ENCODE data around the gene FOXO6.

The FOXO6 gene

DNA sequence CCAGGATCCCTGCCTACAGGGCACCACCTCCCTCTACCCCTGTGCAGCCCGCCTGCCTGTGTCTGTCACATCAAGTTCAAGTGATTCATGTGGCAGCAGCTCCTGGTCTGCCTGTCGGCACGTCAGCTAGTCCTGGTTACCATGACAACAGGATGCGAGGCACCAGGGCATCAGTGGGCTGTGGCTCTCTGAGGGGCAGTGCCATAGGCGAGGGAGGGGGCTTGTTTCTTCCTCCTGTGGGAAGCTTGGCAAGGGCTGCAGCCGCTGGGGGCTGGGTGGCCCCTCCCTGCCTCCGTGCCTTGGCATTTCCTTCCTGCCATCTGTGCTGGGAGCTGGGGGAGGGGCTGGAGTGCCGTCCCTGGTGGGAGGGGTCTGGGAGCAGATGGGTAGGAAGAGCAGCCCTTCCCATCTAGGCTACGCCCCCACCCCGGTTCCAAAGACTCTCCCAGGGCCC is 43.1 kb downstream of the FOXO6 start:
- peak; percentile 23 for DNase-seq
- TF ChIP-seq, protein P1, sequence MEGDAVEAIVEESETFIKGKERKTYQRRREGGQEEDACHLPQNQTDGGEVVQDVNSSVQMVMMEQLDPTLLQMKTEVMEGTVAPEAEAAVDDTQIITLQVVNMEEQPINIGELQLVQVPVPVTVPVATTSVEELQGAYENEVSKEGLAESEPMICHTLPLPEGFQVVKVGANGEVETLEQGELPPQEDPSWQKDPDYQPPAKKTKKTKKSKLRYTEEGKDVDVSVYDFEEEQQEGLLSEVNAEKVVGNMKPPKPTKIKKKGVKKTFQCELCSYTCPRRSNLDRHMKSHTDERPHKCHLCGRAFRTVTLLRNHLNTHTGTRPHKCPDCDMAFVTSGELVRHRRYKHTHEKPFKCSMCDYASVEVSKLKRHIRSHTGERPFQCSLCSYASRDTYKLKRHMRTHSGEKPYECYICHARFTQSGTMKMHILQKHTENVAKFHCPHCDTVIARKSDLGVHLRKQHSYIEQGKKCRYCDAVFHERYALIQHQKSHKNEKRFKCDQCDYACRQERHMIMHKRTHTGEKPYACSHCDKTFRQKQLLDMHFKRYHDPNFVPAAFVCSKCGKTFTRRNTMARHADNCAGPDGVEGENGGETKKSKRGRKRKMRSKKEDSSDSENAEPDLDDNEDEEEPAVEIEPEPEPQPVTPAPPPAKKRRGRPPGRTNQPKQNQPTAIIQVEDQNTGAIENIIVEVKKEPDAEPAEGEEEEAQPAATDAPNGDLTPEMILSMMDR (IDR thresholded peaks at IDR 0.05; ENCODE audit: low read depth, low read length, missing control alignments): no peak
- no peaks in the 10 kb centered on the region for H3K36me3 ChIP-seq (replicated peaks)
- peaks cover 23% of the 10 kb centered on the region for H3K27me3 ChIP-seq (replicated peaks)
- in situ Hi-C loops (cut with HindIII; ENCODE audit: low pct_ligation_motif_present, low sequenced_read_pairs): loop anchor here (25.0 kb wide), 1 partner anchor 117 kb away; no protein-coding TSS in a partner anchor
- no peak overlapping the region for H3K27ac ChIP-seq
- H3K4me3 ChIP-seq (ENCODE audit: low read depth, low read length): no peak overlapping the region

DNA sequence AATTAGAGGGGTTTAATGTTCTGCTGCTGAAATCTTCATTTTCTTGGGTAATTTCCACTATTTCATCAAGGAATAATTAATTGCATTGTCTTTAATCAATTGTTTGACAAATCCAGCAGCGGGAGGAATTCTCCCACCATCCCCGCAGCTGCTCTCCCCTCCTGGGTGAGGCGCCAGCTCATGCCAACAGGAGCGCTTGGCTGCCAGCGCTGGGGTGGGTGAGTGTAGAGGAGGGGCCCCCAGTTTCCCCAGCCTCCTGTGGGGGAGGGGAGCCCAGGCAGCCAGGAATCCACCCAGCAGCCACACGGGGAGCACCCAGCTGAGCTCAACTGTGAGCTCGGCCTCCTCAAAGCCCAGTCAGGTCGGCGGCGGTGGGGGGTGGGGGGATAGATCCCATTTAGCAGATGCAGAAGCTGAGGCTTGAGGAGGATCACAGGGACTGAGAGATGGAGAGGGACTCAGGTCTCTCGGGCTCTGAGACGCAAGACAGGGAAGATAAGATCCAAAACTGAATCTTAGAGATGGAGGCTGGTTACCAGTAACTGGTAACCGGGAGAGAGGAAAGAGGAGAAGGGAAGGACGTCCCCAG is 46.5 kb downstream of the FOXO6 start:
- in situ Hi-C loops (cut with HindIII; ENCODE audit: low pct_ligation_motif_present, low sequenced_read_pairs): loop anchor here (25.0 kb wide), 1 partner anchor 120 kb away; no protein-coding TSS in a partner anchor
- no peaks in the 10 kb centered on the region for H3K36me3 ChIP-seq (replicated peaks)
- TF ChIP-seq, protein P1 (IDR thresholded peaks at IDR 0.05; ENCODE audit: low read depth, low read length, missing control alignments): no peak
- H3K27me3 ChIP-seq (replicated peaks): peaks cover 28% of the 10 kb centered on the region
- no peak overlapping the region for H3K4me3 ChIP-seq (ENCODE audit: low read depth, low read length)
- no peak for DNase-seq
- H3K27ac ChIP-seq: no peak overlapping the region

DNA sequence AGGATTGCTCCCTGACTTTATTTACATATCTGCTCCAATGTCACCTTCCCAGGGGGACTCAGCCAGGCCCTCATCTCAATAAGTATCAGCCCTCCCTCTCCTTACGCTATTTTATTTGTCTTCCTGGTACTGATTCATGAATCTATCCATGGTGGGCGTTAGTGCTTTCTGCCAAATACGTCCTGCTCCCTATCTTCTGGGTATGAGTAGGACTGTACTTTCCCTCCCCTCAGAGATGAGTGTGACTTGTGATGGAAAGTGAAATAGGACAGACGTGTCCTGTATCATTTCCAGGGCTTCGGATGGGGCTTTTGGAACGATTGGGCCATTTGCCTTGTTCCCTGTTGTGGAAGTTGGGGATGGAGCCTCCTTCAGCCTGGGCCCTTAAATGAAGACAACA is 47.5 kb downstream of the FOXO6 start:
- peaks cover 28% of the 10 kb centered on the region for H3K27me3 ChIP-seq (replicated peaks)
- no peak overlapping the region for H3K27ac ChIP-seq
- TF ChIP-seq, protein P1 (IDR thresholded peaks at IDR 0.05; ENCODE audit: low read depth, low read length, missing control alignments): no peak
- H3K36me3 ChIP-seq (replicated peaks): no peaks in the 10 kb centered on the region
- no peak for DNase-seq
- in situ Hi-C loops (cut with HindIII; ENCODE audit: low pct_ligation_motif_present, low sequenced_read_pairs): loop anchor here (25.0 kb wide), 1 partner anchor 121 kb away; no protein-coding TSS in a partner anchor
- no peak overlapping the region for H3K4me3 ChIP-seq (ENCODE audit: low read depth, low read length)

DNA sequence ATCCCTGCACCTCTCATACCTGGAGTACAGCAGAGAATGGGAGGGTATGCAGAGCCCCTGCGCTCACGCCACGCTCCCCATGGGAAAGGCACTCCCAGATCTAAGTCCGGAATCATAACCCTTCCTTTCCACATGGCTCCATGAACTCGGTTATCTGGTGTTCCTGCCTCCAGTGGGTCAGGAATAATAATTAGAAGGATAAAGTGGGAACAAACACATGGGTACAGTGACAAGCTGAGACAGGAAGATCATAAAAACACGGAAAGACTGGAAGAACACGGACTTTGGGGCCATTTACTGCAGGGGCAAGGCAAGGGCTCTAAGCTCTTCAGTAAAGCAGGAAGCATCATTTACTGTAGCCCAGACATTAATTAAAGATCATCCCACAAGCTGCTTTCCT is 48.6 kb downstream of the FOXO6 start:
- in situ Hi-C loops (cut with HindIII; ENCODE audit: low pct_ligation_motif_present, low sequenced_read_pairs): loop anchor here (25.0 kb wide), 1 partner anchor 123 kb away; no protein-coding TSS in a partner anchor
- no peak for DNase-seq
- TF ChIP-seq, protein P1 (IDR thresholded peaks at IDR 0.05; ENCODE audit: low read depth, low read length, missing control alignments): no peak
- Histone ChIP-seq H3K36me3 (replicated peaks) (no peaks in the 10 kb centered on the region), H3K27me3 (replicated peaks) (peaks cover 28% of the 10 kb centered on the region), H3K27ac (no peak overlapping the region), H3K4me3 (ENCODE audit: low read depth, low read length) (no peak overlapping the region)

- Histone ChIP-seq H3K36me3 (replicated peaks) (no peaks in the 10 kb centered on the region), H3K27ac (no peak overlapping the region), H3K27me3 (replicated peaks) (peaks cover 28% of the 10 kb centered on the region), H3K4me3 (ENCODE audit: low read depth, low read length) (no peak overlapping the region)
- TF ChIP-seq, protein P1 (IDR thresholded peaks at IDR 0.05; ENCODE audit: low read depth, low read length, missing control alignments): no peak
- in situ Hi-C loops (cut with HindIII; ENCODE audit: low pct_ligation_motif_present, low sequenced_read_pairs): loop anchor here (25.0 kb wide), 1 partner anchor 123 kb away; no protein-coding TSS in a partner anchor
- no peak for DNase-seq
These were observed 49.2 kb downstream of the FOXO6 start for GRCh38 chr1:41410462-41410861.
